Neural crest cell (in vitro differentiated cells): ENCODE data around the gene RAB40B. TPM values are rescaled to one million over a fixed set of nuclear protein-coding genes. Genes with fewer than 3 reads are reported as not detected.

Experiments
- DNase-seq: peaks from one replicate; pipeline ENCODE4 v3.0.0; 2021; ENCODE audit warnings: low read depth, mixed read lengths, low spot score
- H3K27ac Mint-ChIP-seq: one replicate; pipeline ENCODE4 v1.8.0; 2021; ENCODE audit warnings: mild to moderate bottlenecking, mixed read lengths; ENCODE audit not compliant: unreplicated experiment
- H3K27me3 Mint-ChIP-seq: 2 replicates; pipeline ENCODE4 v1.8.0; 2021; ENCODE audit warnings: low read depth, mild to moderate bottlenecking, mixed read lengths
- H3K36me3 Mint-ChIP-seq: 2 replicates; pipeline ENCODE4 v1.8.0; 2021; ENCODE audit warnings: low read depth, mild to moderate bottlenecking, mixed read lengths
- H3K4me1 Mint-ChIP-seq: 2 replicates; pipeline ENCODE4 v1.8.0; 2021; ENCODE audit warnings: mixed read lengths
- H3K4me3 Mint-ChIP-seq: one replicate; pipeline ENCODE4 v1.8.0; 2021; ENCODE audit warnings: mild to moderate bottlenecking, mixed read lengths
- H3K9me3 Mint-ChIP-seq: 2 replicates; pipeline ENCODE4 v1.8.0; 2021; ENCODE audit warnings: mixed read lengths
- CTCF ChIP-seq: fragments of 200-600 bp; sonication (generic); conservative IDR thresholded peaks from 2 replicates; pipeline ENCODE4 v1.5.0; 2021; ENCODE audit warnings: antibody characterized with exemption, mild to moderate bottlenecking
- total RNA-seq: library from RNA; stranded (reverse); gene quantifications from 2 replicates; pipeline ENCODE4 v1.2.1, GENCODE V29; 2021

The RAB40B gene
- total RNA-seq, 1 donor from 2014 or later: 5.6 TPM

- H3K27ac Mint-ChIP-seq: no peak overlapping the region
- no peak for DNase-seq
- no peaks in the 10 kb centered on the region for H3K9me3 Mint-ChIP-seq
- peaks cover 2% of the 10 kb centered on the region for H3K27me3 Mint-ChIP-seq
- no peaks in the 10 kb centered on the region for H3K4me1 Mint-ChIP-seq
- TF ChIP-seq CTCF: no peak
- H3K36me3 Mint-ChIP-seq: no peaks in the 10 kb centered on the region
- no peak overlapping the region for H3K4me3 Mint-ChIP-seq
Measured at GRCh38 chr17:82709676-82710498, 11.4 kb upstream of the RAB40B start.

- Mint-ChIP-seq H3K27ac (no peak overlapping the region), H3K4me3 (no peak overlapping the region), H3K36me3 (no peaks in the 10 kb centered on the region), H3K9me3 (no peaks in the 10 kb centered on the region), H3K27me3 (peaks cover 2% of the 10 kb centered on the region), H3K4me1 (no peaks in the 10 kb centered on the region)
- no peak for TF ChIP-seq CTCF
- no peak for DNase-seq
Measured at GRCh38 chr17:82709024-82709675, 10.7 kb upstream of the RAB40B start.

GRCh38 chr17:82705756-82706155 is 7.3 kb upstream of the RAB40B start:
- Mint-ChIP-seq H3K27me3 (peaks cover 8% of the 10 kb centered on the region), H3K4me1 (no peaks in the 10 kb centered on the region), H3K27ac (no peak overlapping the region), H3K4me3 (no peak overlapping the region), H3K9me3 (no peaks in the 10 kb centered on the region), H3K36me3 (no peaks in the 10 kb centered on the region)
- TF ChIP-seq CTCF: no peak
- no peak for DNase-seq

- peak overlapping the region; percentile 34 for H3K4me3 Mint-ChIP-seq
- no peak for TF ChIP-seq CTCF
- DNase-seq: no peak
- peaks cover 14% of the 10 kb centered on the region for H3K27me3 Mint-ChIP-seq
- H3K4me1 Mint-ChIP-seq: no peaks in the 10 kb centered on the region
- no peak overlapping the region for H3K27ac Mint-ChIP-seq
- no peaks in the 10 kb centered on the region for H3K36me3 Mint-ChIP-seq
- H3K9me3 Mint-ChIP-seq: no peaks in the 10 kb centered on the region
Measured at GRCh38 chr17:82704886-82705285, 6.4 kb upstream of the RAB40B start.

- Mint-ChIP-seq H3K4me1 (peaks cover 3% of the 10 kb centered on the region), H3K9me3 (no peaks in the 10 kb centered on the region), H3K27me3 (peaks cover 21% of the 10 kb centered on the region), H3K36me3 (no peaks in the 10 kb centered on the region), H3K4me3 (peak overlapping the region; percentile 34), H3K27ac (no peak overlapping the region)
- TF ChIP-seq CTCF: no peak
- DNase-seq: no peak
Measured at GRCh38 chr17:82703935-82704865, 5.7 kb upstream of the RAB40B start.
